Retina (tissue), 1 donor: ENCODE results near the gene CRB1.

Source experiments
- DNase-seq: peaks from one replicate; pipeline ENCODE4 v3.0.0-alpha.2; 2016

Gene CRB1

DNA sequence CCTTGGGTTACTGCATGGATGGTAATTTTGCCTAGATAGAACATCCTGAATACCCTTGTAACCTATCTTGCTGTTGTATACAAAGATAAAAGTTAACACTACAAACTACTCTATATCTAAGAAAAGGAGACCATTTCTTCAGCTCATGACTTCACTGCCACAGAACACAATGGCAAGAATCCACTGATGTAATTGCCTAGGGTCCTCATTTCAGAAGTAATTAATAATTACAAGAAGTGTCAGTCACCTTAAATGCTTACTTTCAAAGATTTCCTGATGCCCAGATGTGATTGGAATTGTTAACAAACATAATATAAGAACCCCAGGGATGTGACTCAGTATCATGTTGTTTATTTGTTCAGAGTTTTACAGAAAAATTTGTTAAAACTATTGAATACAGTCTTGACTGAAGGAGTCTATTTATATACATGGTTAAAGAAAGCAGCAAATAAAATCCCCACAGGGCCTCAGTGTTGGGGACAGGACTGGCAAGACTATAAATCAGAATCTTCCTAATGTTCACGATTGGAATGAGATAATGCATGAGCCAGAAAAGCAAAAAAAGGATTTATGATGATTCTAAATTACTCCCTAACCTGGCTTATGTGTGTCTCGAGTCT lies 83.9 kb downstream of the CRB1 start:
- no peak for DNase-seq

DNA sequence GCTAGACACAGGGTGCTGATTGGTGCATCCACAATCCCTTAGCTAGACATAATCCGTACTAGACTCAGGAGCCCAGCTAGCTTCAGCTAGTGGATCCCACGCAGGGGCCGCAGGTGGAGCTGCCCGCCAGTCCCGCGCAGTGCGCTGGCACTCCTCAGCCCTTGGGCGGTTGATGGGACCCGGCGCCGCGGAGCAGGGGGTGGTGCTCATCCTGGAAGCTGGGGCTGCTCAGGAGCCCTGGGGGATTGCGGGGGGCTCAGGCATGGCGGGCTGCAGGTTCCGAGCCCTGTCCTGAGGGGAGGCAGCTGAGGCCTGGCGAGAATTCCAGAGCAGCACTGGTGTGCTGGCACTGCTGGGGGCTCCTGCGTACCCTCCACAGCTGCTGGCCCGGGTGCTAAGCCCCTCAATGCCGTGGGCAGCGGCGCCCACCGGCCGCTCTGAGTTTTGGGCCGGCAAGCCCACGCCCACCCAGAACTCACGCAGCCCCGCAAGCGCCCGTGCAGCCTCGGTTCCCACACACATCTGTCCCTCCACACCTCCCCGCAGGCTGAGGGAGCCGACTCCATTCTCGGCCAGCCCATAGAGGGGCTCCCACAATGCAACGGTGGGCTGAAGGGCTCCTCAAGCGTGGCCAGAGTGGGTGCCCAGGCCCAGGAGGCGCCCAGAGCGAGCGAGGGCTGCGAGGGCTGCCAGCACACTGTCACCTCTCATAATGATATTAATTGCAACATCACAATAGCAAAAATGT lies 87.4 kb downstream of the CRB1 start:
- no peak for DNase-seq

DNA sequence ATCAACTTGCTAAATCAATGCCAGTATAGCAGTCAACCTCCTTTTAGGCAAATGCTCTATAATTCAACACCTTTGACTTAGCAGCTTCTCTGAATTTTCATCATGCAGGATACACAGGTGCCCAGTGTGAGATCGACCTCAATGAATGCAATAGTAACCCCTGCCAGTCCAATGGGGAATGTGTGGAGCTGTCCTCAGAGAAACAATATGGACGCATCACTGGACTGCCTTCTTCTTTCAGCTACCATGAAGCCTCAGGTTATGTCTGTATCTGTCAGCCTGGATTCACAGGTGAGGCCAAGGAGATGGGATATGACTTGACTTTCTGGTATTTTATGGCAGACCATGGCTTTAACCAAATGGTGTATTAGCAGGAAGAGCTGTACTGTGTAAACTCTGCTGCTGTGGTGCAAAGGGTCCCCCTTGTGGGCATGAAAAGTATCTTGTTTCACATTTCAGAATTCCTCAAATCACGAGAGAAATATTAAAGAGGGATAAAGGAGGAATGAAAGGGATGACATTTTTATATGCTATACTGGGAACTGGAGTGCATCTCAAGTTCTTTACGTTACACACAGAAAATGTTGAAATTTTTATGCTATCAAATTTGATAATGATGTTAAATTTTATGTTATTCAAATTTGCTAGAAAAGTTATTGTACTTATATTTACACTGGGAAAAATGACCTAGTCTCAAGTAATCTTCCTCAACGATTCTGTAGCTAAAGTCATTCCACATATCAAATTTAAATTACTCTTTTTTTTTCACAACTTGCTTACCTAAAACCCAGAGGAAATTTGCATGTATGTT lies 88.9 kb downstream of the CRB1 start:
- DNase-seq = peak; percentile 44

DNA sequence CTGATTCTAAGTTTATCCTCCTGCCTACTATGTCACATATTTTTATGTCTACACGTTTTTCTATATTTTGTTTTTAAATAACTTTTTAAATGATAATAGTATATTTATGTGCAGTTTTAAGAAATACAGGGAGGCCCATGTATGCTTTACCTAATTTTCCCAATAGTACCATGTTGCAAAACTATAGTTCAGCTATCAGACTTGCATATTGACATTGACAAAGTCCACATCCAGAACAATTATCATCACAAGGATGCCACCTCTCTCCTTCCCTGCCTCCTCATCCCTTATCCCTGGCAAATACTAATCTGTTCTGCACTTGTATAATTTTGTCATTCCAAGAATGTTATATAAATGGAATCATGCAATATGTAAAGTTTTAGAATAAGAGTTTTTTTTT lies 90.9 kb downstream of the CRB1 start:
- DNase-seq = no peak

DNA sequence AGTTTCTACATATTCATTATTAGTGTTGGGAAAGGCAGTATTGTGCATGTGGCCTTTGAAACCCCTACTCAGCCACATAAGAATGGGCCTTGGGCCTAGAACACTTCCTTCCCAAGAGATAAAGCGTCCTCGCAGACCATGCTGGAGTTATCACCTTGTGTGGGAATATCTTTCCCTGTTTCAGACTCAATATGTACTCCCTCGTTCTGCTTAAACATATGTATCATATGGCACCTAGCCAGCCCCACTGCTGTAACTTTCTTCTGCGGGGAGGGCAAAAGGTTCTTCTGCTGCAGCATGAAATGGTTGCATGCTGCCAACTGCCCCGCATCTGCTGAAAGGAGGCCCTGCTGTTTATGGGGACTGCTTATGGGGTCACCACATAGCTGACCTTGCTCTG lies 92.0 kb downstream of the CRB1 start:
- no peak for DNase-seq

DNA sequence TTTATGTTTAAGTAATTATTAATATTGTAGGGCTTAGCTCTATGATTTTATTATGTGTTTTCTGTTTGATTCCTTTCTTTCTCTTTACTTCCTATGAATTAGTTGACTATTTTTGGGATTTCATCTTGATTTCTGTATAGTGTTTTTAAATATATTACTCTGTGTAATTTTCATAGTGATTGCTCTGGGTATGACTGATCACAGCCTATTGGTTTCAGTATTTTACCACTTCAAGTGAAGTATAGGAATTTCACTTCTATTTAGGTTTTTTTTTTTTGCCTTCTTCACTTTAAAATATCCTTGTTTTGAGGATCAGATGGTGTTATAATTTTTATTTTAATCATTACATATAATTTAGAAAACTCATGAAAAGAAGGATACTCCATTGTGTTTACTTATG lies 94.8 kb downstream of the CRB1 start:
- DNase-seq = no peak

DNA sequence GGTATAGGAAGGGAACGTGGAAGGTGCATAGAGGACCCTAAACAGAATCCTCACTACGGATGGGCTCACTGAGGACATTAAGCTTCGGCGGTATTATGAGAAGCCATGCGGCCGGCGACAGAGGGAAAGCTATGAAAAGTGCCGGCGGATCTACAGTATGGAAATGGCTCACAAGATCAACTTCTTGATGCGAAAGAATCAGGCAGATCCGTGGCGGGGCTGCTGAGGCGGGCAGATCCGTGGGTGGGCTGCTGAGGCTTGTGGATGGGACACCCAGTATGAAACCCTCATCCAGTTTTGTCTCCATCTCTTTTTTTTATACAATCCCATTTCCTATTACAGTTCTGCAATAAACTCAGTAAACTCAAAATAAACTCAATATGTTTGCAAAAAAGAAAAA lies 95.8 kb downstream of the CRB1 start:
- no peak for DNase-seq

DNA sequence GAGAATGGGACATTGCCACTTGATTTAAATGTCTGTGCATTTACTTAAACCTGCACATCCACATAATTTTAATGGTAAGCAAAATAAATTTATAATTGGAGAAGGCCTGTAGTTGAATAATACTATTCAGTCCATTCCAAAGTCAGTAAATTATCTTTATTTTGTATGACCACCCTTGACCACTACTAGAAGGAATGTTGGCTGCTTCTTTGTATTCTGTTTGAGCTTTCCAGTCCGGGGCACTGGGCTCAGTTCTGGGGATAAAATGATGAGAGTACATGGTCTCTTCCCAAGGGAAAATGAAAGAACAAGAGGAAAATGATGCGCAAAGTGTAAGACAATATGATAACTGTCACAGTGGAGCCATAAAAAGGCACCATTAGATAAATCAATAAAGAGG lies 98.9 kb downstream of the CRB1 start:
- DNase-seq = no peak

DNA sequence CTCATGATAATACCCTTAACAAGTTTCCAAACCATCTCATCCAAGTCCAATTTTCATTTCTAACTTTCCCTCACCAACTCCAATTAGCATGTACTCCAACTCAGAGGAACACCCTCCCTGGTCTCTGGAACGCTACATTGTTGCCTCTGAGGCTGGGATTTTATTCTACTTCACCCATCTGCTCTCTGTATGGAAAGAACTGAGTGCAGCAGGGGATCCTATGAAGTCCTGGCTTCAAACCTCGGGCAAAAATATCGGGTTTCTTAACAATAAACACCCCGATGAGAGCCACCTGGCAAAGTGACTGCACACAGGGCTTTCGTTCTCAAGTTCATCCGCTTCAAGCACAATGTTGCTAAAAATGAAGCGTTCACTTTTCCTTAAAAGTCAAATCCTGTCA lies 99.6 kb downstream of the CRB1 start:
- DNase-seq = no peak

DNA sequence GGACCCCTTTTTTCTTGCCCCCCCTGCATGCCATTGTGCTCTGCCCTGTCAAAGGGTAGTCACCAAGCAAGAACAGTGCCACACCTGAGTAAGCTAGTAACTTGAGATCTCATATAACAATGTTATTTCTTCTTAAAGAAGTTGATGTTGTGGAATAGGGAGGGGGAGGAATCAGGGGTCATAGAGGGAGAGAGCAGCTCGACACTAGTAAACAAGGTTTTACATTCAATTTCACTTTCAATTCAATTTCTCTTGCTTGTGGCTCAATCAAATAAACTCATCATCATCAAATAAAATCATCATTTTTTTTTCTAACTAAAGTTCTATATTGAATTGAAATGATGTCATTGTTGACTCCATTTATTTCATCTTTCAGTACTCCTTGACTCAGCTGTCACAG lies 106.4 kb downstream of the CRB1 start:
- DNase-seq = no peak

DNA sequence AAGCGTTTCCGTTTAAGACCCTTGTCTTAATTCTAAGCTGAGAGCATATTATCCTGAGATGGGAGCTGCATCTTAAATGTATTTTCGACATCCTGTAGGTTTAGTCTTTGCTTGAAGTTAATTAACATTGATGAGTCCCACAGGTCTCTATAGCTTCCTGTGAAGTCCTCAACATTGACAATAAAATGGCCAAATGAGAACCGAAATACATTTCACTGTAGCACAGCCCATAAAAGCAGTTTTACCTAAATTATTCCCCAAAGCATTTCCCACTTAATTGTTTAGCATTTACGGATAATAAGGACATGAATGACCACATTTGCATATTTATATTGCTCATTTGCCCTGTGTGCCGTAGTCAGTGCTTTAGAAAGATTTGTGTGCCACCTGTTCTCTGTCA lies 116.4 kb downstream of the CRB1 start:
- no peak for DNase-seq

DNA sequence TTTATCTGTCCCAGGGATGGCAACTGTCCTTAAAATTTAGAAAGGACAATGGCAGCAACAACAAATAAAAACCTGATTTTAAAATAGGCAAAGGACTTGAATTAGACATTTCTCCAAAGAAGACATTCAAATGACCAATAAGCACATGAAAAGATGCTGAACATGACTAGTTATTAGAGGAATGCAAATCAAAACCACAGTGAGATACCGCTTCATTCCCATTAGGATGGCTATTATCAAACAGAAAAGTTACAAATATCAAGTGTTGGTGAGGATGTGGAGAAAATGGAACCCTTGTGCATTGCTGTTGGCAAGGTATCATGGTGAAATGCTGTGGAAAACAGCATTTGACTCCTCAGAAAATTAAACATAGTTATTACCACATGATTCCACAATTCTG lies 120.7 kb downstream of the CRB1 start:
- no peak for DNase-seq

DNA sequence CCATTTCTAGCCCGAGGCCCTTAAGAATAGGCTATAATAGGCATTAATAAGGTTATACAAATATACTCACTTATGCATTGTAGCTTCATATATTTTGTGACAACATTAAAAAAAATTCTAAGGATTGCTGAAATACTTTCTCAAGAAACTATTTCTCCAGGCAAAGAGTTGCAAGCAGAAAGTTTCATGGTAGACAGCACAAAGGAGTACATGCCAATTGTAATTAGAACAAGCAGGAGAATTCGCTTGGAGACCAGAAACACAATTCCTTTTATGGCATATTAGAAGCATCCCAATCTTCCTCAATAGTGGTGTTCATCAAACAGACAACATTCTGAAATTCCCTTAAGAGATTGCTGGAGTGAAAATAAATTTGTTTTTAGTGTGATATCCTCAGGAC lies 122.8 kb downstream of the CRB1 start:
- no peak for DNase-seq

DNA sequence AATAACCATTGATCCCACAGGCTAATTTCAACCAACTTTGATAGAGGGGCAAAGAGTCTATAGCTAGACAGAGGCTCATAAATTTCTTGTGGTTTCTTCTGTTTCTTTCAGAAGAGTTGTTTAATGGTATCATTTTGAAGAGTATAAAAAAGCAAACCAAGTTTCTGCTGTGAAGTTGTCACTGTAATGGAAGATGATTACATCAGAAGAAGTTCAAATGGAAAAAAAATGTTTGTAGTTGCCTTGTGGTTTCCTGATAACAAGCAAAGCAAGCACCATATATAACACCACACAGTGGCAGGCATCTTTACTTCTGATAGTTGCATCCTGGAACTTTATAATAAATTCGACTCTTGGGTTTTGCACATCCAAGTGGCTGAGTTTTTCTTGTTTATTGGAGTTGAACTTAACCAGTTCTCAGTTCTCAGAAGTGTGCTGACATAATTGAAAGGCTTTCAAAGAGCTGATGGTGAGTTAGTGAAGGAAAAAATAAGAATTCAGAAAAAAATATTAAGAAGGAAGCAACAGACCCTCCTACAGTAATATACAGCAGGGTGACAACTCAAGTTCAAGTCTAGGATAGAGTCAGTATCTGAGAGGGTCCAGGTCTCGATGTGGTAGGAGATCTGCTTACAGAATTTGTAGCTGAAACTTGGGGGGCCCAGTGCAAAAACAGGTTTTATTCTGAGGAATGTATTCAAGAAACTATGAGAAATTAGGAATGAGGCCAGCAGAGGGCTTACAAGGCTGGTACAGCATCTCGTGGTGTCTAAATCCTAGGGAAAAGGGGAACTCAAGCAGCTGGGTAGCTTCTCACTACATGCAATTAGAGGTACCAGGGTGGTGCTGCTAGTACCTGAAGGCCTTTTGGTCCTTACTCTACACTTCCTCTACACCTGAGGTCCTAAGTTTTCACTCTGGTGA lies 123.5 kb downstream of the CRB1 start:
- no peak for DNase-seq

DNA sequence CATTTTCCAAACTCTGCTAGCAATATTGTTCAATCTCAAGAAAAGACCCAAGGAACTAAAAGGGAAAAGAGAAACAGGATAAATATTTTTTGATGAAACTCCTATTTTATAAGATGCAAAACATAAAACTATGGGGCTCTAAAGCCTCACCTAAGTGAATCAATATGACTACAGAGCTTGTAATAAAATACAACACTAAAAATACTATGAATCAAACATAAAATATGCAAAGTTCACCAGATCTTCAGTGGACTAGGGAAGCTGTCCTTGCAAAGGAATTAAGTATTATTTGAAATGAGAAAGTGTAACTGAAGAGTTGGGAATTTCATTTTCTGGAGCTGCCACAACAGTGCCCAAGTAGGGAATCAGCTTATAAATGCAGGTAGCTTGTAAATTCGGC lies 124.5 kb downstream of the CRB1 start:
- no peak for DNase-seq

DNA sequence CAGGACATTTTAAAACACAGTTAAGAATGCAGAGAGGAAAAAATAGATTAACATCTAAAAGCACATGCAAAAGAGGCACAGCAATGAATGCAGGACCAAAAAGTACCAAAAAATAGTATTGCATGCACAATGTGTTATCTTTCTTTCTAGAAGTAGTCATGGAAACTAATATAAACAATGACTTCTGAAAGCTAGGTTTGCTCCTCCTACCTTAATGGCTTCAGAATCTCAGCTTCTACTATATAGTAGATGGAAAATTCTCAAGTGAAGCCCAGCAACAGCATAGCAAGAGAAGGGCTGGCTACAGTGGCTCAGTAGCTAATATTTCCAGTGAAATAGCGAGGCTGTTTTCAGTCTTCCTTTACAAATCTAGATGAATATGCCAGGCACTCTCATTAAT lies 125.1 kb downstream of the CRB1 start:
- DNase-seq = no peak

DNA sequence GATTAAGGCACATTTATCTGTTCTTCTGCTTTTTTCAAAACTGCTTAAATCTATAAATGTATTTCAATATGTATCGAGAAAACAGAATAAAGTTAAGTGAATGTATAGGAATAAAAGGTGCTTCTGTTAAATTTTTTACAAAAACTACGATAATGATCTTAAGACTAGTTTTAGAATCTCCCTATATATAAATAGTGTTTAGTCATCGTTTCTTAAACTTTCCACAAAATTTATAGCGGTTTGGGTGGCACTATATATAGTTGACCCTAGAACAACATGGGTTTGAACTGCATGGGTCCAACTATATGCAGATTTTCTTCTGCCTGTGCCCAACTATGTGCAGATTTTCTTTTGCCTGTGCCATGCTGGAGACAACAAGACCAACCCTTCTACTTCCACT lies 125.7 kb downstream of the CRB1 start:
- no peak for DNase-seq

DNA sequence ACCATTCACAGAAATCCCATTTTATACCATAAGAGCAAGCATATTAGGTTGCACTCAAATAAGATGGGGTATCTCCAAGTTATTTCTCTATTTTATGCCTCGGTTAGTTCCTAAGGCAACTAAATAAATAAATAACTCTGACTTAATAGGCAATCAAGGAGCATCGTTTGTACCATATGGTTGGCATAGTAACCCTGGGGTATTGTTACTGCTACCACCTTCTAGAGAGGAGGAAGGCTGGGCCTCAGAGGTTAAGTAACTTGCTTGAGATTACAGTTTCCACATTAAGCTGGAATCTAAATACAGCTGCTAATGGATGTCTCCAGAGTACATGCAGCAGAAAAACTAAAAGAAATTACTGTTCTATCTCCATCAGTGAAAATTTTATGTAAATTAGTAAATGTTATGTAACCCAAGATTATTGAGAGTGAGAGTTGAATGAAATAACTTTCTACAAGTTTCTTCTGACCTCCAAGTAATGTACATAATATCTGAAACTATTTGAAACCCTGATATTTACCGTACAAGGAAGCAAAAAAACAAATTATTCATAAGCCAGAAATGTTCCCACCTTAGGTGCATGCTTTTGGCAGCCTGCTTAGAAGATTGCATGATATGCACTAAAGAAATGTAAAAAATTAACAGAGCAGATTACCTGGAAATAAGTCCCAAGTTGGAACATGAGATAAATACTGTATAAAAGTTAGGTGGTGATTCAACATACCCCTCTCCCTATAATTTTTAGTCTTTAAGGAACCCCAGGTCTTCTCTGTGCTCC lies 127.0 kb downstream of the CRB1 start:
- DNase-seq = no peak

DNA sequence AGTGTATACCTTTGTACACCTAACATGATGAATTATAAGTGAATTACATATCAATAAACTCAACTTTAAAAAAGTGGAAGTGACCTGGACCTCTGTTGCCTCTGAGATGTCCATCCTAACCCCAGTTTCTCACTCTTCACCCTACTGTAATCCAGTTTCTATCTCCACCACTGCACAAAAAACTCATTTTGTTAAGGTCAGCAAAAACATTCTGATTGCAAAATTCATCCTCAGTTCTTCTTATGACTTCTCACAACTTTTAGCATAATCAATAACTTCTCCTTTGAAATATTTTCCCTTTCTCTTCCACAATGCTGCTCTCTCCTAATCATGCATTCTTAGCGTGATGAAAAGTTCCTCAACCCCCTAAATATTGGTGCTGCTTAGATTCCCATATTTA lies 129.8 kb downstream of the CRB1 start:
- no peak for DNase-seq

DNA sequence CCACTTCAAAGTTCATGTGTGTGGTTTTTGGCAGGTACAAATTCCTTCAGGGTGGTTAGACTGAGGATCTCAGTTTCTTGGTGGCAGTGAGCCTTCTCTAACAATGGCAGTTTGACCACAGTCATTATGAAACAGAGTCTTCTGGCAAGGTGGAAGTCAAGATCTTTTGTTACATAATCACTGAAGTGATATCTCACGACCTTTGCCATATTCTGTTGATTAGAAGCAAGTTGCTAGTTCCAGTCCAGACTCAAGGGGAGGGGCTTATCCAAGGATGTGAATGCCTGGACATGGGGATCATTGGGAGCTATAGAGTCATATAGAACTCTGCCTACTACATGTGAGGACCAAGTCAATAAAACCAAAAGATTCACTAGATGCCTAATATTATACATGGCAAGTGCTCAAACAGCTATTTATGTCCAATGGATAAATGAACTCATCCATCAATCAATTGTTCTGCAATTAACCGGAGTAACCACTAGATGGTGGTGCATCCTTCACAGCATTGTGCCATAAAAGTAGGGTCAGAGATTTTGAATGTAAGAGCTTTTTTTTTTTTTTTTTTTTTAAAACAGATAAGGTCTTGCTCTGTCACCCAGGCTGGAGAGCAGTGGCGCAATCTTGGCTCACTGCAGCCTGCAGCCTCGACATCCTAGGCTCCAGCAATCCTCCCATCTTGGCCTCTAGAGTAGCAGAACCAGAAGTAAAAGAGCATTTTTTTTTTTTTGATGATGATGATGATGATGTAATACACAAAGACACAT lies 131.9 kb downstream of the CRB1 start:
- no peak for DNase-seq

DNA sequence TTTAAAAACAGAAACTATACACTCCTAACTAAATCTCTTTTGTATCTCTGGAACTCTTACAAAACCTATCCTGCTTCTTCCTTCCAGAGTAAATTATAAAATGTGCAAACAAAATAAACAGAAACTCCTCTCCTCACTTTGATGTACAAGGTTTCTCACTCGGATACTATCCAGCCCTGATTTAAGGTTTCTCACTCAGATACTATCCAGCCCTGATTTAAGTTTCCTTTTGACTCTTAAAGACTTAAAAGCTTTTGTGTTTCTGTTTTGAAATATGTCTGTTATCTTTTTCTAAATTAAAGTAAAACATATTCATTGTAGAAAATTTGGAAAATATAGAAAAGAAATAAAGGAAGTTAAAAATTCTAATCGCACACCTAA lies 132.5 kb downstream of the CRB1 start:
- no peak for DNase-seq

DNA sequence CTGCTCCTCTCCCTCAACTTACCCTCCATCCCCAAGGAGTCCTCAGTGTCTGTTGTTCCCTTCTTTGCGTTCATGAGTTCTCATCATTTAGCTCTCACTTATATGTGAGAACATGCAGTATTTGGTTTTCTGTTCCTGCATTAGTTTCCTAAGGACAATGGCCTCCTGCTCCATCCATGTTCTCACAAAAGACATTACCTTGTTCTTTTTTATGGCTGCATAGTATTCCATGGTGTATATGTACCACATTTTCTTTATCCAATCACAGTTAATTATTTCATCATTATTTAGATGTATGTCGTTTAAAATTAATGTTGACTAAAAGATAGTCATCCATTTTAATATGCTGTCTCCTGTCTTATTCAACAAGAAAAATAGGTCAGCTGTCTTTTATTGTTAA lies 134.1 kb downstream of the CRB1 start:
- no peak for DNase-seq
